Measurements from ENCODE around the gene CELF4. TPM values are rescaled to one million over a fixed set of nuclear protein-coding genes. Genes with fewer than 3 reads are reported as not detected.

The CELF4 gene
- total RNA-seq, 1 donor from 2014 or later, result 0.44 TPM

- no peak for TF ChIP-seq CTCF (IDR thresholded peaks at IDR 0.05; ENCODE audit: unreplicated experiment)
- Mint-ChIP-seq H3K27ac (ENCODE audit: unreplicated experiment) (no peak overlapping the region), H3K9me3 (ENCODE audit: unreplicated experiment) (no peaks in the 10 kb centered on the region), H3K27me3 (ENCODE audit: unreplicated experiment) (peaks cover 27% of the 10 kb centered on the region), H3K4me1 (ENCODE audit: unreplicated experiment) (peaks cover 8% of the 10 kb centered on the region), H3K4me3 (ENCODE audit: unreplicated experiment) (no peak overlapping the region), H3K36me3 (ENCODE audit: low read depth, unreplicated experiment) (no peaks in the 10 kb centered on the region)
- DNase-seq (ENCODE audit: low spot score), result no peak
Measured at GRCh38 chr18:37501136-37501535, 64.5 kb downstream of the CELF4 start.

DNA sequence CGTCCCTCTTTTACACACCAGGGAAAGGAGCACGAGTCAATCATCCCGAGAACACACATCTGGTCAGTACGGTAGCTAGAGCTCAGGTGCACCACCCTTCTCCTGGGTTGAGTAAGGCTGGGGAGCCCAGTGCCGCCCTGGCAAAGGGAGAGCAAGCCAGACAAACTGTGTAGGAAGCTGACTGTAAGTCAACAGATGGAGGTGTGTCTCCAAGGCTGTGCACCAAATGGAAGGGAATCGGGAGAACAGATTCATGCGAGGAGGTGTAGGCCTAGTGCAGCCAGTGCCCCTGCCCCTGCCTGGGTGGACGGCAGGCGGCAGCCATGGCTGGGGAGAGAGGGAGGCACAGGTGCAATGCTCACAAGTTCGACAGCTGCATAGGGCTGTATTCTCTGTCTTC, 65.7 kb downstream of the CELF4 start:
- peaks cover 28% of the 10 kb centered on the region for H3K27me3 Mint-ChIP-seq (ENCODE audit: unreplicated experiment)
- no peak overlapping the region for H3K27ac Mint-ChIP-seq (ENCODE audit: unreplicated experiment)
- no peaks in the 10 kb centered on the region for H3K36me3 Mint-ChIP-seq (ENCODE audit: low read depth, unreplicated experiment)
- H3K4me3 Mint-ChIP-seq (ENCODE audit: unreplicated experiment), result no peak overlapping the region
- H3K9me3 Mint-ChIP-seq (ENCODE audit: unreplicated experiment), result no peaks in the 10 kb centered on the region
- H3K4me1 Mint-ChIP-seq (ENCODE audit: unreplicated experiment), result peaks cover 8% of the 10 kb centered on the region
- TF ChIP-seq CTCF (IDR thresholded peaks at IDR 0.05; ENCODE audit: unreplicated experiment), result no peak
- no peak for DNase-seq (ENCODE audit: low spot score)

GRCh38 chr18:37499044-37499443, 66.6 kb downstream of the CELF4 start:
- Mint-ChIP-seq H3K9me3 (ENCODE audit: unreplicated experiment) (no peaks in the 10 kb centered on the region), H3K27me3 (ENCODE audit: unreplicated experiment) (peaks cover 28% of the 10 kb centered on the region), H3K4me3 (ENCODE audit: unreplicated experiment) (no peak overlapping the region), H3K36me3 (ENCODE audit: low read depth, unreplicated experiment) (no peaks in the 10 kb centered on the region), H3K27ac (ENCODE audit: unreplicated experiment) (no peak overlapping the region), H3K4me1 (ENCODE audit: unreplicated experiment) (peaks cover 8% of the 10 kb centered on the region)
- DNase-seq (ENCODE audit: low spot score), result no peak
- no peak for TF ChIP-seq CTCF (IDR thresholded peaks at IDR 0.05; ENCODE audit: unreplicated experiment)

- no peak for TF ChIP-seq CTCF (IDR thresholded peaks at IDR 0.05; ENCODE audit: unreplicated experiment)
- H3K36me3 Mint-ChIP-seq (ENCODE audit: low read depth, unreplicated experiment), result peaks cover 3% of the 10 kb centered on the region
- no peak overlapping the region for H3K4me3 Mint-ChIP-seq (ENCODE audit: unreplicated experiment)
- no peak for DNase-seq (ENCODE audit: low spot score)
- no peaks in the 10 kb centered on the region for H3K9me3 Mint-ChIP-seq (ENCODE audit: unreplicated experiment)
- H3K27ac Mint-ChIP-seq (ENCODE audit: unreplicated experiment), result no peak overlapping the region
- peaks cover 28% of the 10 kb centered on the region for H3K27me3 Mint-ChIP-seq (ENCODE audit: unreplicated experiment)
- peaks cover 11% of the 10 kb centered on the region for H3K4me1 Mint-ChIP-seq (ENCODE audit: unreplicated experiment)
Measured at GRCh38 chr18:37497853-37498518, 67.6 kb downstream of the CELF4 start.

GRCh38 chr18:37496568-37496967, 69.0 kb downstream of the CELF4 start:
- H3K4me3 Mint-ChIP-seq (ENCODE audit: unreplicated experiment), result no peak overlapping the region
- peaks cover 26% of the 10 kb centered on the region for H3K27me3 Mint-ChIP-seq (ENCODE audit: unreplicated experiment)
- peaks cover 5% of the 10 kb centered on the region for H3K36me3 Mint-ChIP-seq (ENCODE audit: low read depth, unreplicated experiment)
- H3K9me3 Mint-ChIP-seq (ENCODE audit: unreplicated experiment), result no peaks in the 10 kb centered on the region
- H3K27ac Mint-ChIP-seq (ENCODE audit: unreplicated experiment), result no peak overlapping the region
- no peak for DNase-seq (ENCODE audit: low spot score)
- H3K4me1 Mint-ChIP-seq (ENCODE audit: unreplicated experiment), result peaks cover 18% of the 10 kb centered on the region
- no peak for TF ChIP-seq CTCF (IDR thresholded peaks at IDR 0.05; ENCODE audit: unreplicated experiment)

Measured in endothelial cell (in vitro differentiated cells).